NCI-H2107 (cell line): ENCODE results near the gene PRELP.

ENCODE experiments used
- DNase-seq: peaks from one replicate; lab custom pipeline; 2025; lab: John Stamatoyannopoulos, UW

PRELP gene

DNA sequence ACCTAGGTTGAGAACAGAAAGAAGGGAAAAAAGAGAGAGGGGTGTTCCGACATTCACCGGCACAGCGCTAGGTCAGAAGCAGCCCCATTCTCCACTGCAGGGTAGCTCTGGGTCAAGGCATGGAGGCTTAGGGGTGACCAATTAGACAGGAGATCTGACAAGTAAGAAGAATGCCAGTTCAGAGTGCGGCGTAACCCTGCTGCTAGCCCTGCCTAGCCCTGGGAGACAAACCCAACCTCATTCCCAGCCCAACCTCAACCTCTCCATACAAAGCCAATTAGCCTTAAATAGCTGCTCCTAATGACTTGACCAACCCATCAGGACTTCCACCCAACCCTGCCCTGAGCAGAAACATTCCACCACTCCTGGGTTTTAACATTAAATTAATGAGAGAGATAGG, 3.4 kb downstream of the PRELP start:
- DNase-seq: no peak

DNA sequence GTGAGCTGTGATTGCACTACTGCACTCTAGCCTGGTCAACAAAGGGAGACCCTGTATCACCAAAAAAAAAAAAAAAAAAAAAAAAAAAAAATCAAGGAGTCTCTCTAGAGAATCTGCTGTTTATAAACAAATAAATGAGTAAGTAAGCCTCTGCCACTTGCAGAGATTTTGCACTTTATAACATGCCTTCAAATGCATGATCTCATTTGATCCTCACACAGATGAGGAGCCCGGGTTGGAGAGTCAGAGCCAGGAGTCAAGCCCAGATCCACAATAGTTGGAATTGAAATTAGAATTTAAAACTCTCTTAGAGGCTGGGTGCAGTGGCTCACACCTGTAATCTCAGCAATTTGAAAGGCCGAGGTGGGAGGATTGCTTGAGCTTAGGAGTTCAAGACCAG, 4.0 kb downstream of the PRELP start:
- DNase-seq: no peak

DNA sequence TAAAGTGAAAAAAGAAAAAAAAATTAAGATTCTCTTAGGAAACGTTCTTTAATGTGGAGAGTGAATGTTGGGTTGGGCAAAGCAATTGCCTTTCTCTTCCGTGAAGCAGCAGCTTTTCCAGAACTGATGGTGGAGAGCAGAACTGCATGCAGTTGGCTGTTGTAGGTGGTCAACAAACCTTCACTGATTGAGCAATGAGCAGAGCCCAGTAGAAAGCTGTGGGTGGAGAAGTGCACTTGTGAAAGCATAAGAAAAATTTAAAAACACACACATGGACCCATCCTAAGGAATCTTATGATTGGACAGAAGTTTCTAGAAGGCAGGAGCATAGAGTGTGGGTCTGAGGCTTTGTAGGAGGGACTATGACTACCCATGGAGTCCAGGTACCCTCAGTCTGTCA, 4.5 kb downstream of the PRELP start:
- DNase-seq: no peak

GRCh38 chr1:203480525-203481084, 5.0 kb downstream of the PRELP start:
- DNase-seq: peak; percentile 73

- DNase-seq: no peak
Observed at GRCh38 chr1:203481196-203481595, 5.6 kb downstream of the PRELP start.

DNA sequence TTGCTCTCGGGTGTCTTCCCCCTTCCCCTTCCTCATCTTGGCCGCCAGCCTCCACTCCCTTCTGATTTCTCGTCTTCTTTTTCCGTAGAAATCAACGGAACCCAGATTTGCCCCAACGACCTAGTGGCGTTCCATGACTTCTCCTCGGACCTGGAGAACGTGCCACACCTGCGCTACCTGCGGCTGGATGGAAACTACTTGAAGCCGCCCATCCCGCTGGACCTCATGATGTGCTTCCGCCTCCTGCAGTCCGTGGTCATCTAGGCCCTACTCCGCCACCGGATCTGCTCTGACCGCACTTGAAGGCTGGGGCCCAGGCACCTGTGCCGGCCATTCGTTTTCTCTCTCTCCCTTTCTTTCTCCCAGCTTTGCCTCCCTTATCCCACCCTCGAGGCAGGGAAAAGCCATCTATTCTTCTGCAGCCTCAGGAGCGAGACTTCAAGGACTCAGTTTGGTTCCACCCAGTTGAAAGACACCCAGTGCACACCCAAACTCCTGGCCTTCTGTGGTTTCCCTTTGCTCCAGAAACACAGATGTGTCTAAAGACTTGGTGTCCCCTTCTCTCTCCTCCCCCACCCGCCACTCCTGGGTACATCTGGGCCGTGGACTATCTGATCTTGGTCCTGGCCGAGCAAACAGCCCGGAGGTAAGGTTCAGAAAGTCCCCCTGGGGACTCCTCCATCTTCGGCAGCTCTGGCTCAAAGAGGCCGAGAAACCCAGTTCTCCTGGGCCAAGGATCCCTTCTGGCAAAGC, 11.2 kb downstream of the PRELP start:
- DNase-seq: no peak

GRCh38 chr1:203488539-203488938, 12.9 kb downstream of the PRELP start:
- DNase-seq: no peak

DNA sequence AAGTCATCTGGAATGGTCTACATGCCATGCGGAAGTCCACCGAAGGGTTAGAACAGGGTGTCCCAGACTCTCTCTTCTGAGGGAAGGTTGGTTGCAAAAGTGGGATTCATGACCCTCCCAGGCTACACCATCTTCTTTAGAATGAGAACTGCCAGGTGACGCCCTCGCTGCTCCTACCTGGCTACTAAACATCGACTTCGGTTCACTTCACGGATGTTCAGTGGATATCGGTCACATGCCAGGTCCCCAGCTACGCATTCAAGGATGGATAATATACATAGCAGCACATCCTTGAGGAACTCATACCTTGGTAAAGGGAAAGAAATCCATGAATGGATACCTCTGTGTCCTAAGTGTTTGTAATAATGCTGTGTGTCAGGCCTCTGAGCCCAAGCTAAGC, 15.0 kb downstream of the PRELP start:
- DNase-seq: no peak

GRCh38 chr1:203491664-203492063, 16.1 kb downstream of the PRELP start:
- no peak for DNase-seq

- no peak for DNase-seq
Observed at GRCh38 chr1:203492082-203492747, 16.6 kb downstream of the PRELP start.

- no peak for DNase-seq
Observed at GRCh38 chr1:203492748-203493130, 17.1 kb downstream of the PRELP start.

DNA sequence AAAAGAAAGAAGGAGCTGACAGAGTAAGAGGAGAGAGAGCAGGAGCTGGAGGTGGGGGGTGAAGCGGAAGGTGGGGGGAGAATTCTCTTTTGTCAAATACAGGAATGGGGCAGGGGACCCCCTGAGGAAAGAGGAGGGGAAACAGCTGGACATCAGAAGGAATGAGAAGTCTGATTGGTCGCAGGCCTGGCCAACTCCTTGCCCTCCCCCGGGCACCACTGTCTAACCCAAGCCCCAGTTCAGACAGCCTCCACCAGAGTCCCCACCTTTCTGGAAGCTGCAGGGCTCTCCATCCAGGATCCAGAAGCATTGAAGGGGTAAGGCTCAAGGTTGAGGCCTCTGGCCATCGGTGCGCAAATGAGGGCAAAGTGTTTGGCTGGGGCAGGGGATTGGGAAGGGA, 18.3 kb downstream of the PRELP start, which contains the start of gene OPTC:
Gene OPTC, plus strand, starts transcription at position 253 of the 400 bp plus-strand sequence. CDS start 1,853 bp downstream, outside the sequence.
- DNase-seq: no peak

- no peak for DNase-seq
Observed at GRCh38 chr1:203495845-203496244, 20.2 kb downstream of the PRELP start.

DNA sequence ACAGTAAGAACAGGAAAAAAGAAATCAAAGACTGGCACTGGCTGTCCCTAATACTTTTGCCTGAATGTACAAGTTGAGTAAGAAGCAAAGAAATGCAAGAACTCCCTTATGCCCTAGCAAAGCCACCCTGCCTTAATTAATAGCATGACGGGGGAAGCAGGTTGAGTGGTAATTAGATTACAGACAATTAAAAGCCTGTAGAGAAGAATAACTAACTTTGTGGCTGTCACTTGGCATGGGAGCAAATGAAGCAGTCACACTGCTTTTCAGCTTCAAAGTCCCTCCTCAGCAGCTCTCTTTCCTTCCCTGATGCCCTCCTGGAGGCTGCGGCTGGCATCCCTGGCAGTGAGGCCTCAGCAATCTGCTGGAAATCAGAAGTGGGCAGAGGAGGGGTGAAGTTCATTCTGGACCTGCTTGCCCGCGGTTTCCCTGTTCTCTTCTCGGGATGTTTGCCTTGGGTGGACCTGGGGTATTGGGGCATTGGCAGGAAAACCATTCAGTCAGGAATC, 21.7 kb downstream of the PRELP start:
- DNase-seq: no peak

GRCh38 chr1:203499643-203500278, 24.2 kb downstream of the PRELP start:
- no peak for DNase-seq

DNA sequence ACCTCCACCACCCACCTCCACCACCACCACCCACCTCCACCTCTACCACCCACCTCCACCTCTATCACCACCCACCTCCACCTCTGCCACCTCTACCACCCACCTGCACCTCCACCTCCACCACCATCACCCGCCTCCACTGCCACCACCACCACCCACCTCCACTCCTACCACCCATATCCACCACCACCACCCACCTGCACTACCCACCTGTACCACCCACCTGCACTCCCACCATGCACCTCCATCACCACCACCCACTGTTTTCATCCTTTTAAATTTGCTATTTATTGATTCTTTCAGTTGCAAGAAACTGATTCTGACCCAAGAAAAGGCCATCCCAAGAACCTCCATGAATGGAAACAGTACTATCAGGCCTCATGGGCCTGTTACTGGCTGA, 24.7 kb downstream of the PRELP start:
- DNase-seq: no peak

DNA sequence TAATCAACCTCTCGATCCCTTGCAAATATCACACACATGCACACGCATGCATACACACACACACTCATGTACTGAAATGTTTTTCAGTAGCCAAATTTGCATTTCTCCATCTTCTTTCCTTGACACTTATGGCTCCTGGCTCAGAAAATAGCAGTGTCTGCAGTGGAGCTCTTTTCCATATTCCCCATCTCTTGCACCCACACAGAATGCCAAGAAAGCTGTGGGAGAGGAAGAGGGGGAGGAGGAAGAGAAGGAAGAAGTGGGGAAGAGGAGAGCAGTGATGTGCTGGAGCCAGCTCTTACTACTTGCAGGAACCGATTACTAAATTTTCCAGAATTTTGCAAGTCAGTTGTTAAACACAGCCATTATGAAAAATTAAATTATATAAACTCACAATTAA, 28.2 kb downstream of the PRELP start:
- no peak for DNase-seq

DNA sequence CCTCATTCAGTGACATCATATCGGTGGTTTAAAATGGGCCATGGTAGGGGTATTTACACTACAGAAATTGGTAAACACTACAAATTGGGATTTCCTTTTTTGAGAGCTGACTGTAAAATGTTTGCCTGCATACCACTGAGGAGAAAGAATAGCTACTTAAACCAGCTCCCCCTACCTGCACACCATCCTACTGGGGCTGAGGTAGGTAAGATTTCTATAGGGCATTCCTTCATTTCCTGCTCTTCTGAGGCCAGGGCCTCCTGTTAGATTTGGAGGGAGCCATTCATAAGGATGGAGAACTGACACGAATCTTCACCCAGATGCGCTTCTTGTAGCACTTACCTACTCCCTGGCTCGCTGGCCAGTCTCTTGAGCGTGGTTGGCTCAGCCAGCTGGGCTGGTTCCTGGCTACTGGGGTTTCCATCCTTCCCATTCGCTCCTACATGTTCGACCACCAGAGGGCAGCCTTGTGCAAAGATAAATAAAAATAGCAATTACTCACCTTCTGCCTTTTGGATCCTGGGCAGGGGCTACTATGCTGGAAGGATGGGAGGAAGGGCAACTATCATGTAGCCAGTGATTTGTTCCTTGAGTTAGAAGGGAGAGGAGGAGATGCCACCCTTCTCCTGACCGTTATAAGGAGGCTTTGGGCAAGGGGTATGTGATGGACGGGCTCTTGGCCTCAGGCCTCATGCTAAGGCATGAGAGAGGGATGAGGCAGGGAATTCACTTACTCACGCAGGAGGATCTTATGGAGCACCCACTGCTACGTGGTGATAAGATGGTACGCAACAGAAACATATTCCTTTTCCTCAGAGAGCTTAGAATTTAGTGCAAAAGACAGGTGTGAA, 29.0 kb downstream of the PRELP start:
- DNase-seq: peak; percentile 78

- no peak for DNase-seq
Observed at GRCh38 chr1:203505526-203506204, 30.1 kb downstream of the PRELP start.

DNA sequence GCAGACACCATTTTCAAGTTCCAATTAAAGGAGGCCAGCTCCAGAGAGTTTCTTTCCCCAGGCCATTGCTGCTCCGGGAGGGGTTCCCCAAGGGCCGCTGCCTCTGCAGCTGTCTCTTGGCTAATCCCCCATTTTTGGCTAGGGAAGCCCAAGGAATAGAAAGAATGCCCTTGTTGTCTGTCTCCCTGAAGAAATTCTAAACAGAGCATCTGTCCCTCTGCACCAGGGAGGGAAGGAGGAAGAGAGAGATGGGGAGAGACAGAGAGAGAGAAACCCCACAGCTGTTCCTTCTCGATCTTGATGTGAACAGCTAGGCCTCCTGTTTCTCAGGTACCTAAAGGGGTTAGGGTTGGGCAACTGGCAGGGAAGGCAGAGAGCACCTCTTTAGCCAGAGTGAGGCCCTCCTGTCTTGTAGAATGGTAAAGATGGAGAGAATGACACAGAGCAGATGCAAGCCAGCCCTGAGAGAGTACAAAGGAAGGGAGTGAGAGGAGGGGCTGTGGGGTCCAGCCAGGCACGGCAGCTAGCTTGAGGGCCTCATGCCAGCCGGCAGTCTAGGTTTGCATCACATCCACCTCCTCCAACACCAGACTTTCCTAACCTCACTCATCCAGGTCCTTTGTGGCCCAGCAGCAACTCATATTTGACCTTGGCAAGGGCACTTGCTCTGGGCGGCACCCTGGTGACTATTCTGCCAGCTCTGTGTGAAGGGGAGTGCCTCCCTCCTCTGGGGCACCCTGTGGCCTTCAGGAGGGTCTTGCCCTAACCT, 31.4 kb downstream of the PRELP start:
- no peak for DNase-seq
